Transverse colon (tissue), 4 donors: Measurements from ENCODE around the gene APOL4.

Experiments
- CTCF ChIP-seq, 5 experiments: fragments of 200-600 bp in 3 of 5; fragments of 450-650 bp in 2 of 5; sonication (generic) in 3 of 5; IDR thresholded peaks; 1 replicate in 2 of 5; 2 replicates in 3 of 5; pipeline ENCODE4 v1.5.1; 2016 to 2017; ENCODE audit warnings: antibody characterized with exemption in 5 of 5, inconsistent platforms in 3 of 5, mild to moderate bottlenecking in 2 of 5, moderate library complexity in 1 of 5
- EP300 ChIP-seq: sonication (generic); formaldehyde crosslinking; IDR thresholded peaks from one replicate; pipeline ENCODE4 v1.6.1; 2017; ENCODE audit warnings: antibody characterized with exemption, low read depth
- POLR2A ChIP-seq: fragments of 450-650 bp; IDR thresholded peaks from one replicate; pipeline ENCODE4 v1.6.1; 2016; ENCODE audit warnings: antibody characterized with exemption, mild to moderate bottlenecking, moderate library complexity
- POLR2AphosphoS5 ChIP-seq, 3 donors: sonication (generic); formaldehyde crosslinking; IDR thresholded peaks; one replicate each; pipeline ENCODE4 v1.6.1; 2016; ENCODE audit warnings: antibody characterized with exemption in 3 of 3

- no peak for TF ChIP-seq CTCF (IDR thresholded peaks at IDR 0.05)
- no peak for TF ChIP-seq POLR2A
- TF ChIP-seq POLR2AphosphoS5 (IDR thresholded peaks at IDR 0.05) = no peak
- TF ChIP-seq EP300 = no peak
Observed at GRCh38 chr22:36224245-36224644, 22.6 kb upstream of the APOL4 start.
